CMK (cell line): ENCODE results near the gene ITGA3.

Source experiments
- DNase-seq: peaks from one replicate; pipeline ENCODE4 v3.0.0-alpha.2; 2010; ENCODE audit warnings: low read depth

ITGA3 gene

GRCh38 chr17:50094753-50095619, 39.1 kb downstream of the ITGA3 start, which contains the start of gene PDK2:
Gene PDK2, plus strand, starts transcription at chr17:50095351. Its CDS starts 85 bp downstream, at chr17:50095436.
- peak; percentile 91 for DNase-seq

GRCh38 chr17:50095626-50096037, 39.7 kb downstream of the ITGA3 start:
- DNase-seq, result no peak

DNA sequence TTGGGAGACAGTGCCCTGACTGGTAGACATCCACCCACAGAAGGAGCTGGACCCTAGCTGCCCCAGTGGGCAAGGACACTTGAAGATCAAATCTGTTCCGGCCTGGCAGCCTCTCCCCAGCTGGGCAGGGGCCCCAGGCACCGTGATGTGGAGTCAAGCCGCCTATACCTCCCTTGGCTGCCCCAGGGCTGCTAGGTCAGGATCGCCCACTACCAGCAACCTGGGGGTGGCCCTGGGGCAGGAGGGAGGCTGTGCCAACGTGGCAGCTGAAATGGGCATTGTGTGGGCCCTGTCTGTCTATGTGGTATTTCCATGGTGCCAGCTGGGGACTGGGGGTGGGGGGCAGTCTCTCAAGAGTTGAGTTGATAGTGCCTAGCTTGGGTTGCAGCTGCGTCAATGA, 40.2 kb downstream of the ITGA3 start:
- no peak for DNase-seq

DNA sequence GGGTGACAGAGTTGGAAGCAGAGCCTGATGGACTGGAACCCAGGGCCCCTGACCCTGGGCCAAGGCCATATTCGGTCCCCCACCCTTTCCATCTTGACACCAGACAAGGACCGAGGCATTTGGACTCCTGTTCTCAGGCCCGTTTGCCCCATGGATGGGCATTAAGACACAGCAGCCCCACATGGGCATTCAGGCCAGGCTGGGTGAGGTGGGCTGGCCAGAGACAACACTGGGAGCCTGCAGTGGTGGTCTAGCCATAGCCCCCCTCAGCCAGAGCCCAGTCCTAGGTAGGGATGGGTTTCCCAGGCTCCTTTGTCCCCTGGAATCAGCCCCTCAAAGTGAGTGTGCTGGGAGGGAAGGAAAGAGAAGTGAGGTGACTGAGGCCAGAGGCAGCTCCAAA, 40.8 kb downstream of the ITGA3 start:
- no peak for DNase-seq

GRCh38 chr17:50097455-50097854, 41.5 kb downstream of the ITGA3 start:
- no peak for DNase-seq

GRCh38 chr17:50097926-50098325, 42.0 kb downstream of the ITGA3 start:
- DNase-seq, result no peak

DNA sequence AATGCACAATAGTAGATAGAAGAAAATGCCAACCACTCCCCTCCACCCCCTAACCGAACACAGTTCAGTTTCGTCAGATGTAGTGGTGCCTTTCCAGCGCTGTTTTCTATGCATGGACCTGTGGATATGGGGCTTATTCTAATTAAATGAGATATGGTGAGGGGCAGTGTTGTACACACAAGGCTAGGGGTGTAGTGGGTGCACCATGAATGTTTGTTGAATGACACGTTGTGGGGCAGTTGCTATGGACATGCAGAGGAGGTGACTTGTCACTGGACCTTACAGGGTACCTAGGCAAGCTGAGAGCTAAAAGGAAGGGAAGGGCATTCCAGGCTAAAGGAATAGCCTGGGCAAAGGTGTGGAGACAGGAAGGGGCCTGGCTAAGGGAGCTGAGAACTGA, 42.7 kb downstream of the ITGA3 start:
- no peak for DNase-seq

DNA sequence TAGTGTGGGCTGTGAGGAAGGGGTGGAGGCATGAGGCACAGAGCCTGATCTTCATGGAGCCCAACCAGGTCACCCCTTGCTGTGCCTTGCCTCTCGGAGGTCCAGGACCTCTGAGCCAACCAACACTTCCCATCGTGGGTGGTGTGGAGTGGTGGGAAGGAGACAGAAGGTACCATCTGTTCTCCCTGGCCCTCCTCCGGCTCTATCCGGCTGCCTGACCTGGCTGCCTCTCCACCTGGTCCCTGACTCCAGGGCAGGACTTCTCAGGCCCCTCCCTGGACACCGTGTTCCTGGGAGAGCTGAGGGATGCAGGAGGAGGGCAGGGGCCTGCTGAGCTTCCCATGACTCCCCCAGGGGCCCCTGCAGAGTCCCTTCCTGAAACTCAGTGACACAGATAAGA, 43.1 kb downstream of the ITGA3 start:
- no peak for DNase-seq

- DNase-seq, result no peak
Observed at GRCh38 chr17:50100480-50100883, 44.6 kb downstream of the ITGA3 start.

DNA sequence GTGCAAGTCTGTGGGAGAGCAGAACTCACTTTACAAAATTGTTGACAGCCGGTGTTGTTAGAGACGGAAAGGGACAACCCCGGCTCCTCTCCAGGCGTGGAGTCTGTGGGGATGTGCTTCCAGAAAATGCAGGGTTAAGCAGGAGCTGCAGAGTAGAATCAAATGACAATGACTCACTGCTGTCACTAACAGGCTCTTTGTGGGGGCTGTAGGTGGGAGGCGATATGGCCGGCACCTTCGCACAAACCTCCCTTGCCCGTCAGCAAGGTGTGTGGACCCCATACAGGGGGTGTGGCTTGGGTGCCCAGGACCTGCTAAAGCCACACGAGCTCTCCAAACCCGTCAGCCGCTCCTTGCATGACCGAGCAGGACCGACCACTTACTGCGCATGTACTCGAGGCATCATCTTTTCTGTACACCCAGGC, 45.0 kb downstream of the ITGA3 start:
- DNase-seq, result no peak

DNA sequence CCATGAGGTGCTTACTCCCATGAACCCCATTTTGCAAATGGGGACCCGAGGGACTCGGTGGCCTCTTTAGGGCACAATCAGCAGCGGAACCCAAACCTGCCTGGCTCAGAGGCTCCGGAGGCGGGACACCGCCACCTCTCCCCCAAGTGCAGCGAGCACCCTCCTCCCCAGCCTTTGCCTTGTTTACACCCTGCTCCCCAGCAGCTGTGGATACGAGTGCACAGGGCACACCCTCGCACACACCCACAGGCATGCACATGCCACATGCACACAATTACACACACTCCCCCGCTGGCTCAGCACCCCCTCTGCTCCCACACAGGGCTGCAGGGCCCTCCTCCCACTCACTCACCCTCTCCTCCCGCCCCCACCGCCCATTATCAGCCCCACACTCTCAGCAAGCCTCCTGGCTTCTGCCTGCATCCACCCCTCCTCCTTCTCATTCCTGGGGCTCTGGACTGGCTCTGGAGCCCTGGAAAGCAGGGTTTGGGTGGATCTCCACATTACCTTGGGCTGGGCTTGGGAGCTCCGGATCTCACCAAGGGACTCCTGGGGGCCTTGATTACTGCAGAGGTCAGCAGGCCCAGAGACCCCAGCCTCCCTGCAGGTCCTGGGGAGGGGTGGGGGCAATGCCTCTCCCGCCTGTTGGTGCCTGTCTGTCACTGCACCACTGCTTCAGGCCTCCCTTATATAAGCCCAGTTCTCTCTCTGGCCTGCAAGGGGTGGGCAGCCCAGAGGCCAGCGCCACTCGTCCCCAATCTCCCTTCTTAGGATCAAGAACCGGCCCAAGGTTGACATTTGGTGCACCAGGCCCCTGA, 45.6 kb downstream of the ITGA3 start:
- no peak for DNase-seq

DNA sequence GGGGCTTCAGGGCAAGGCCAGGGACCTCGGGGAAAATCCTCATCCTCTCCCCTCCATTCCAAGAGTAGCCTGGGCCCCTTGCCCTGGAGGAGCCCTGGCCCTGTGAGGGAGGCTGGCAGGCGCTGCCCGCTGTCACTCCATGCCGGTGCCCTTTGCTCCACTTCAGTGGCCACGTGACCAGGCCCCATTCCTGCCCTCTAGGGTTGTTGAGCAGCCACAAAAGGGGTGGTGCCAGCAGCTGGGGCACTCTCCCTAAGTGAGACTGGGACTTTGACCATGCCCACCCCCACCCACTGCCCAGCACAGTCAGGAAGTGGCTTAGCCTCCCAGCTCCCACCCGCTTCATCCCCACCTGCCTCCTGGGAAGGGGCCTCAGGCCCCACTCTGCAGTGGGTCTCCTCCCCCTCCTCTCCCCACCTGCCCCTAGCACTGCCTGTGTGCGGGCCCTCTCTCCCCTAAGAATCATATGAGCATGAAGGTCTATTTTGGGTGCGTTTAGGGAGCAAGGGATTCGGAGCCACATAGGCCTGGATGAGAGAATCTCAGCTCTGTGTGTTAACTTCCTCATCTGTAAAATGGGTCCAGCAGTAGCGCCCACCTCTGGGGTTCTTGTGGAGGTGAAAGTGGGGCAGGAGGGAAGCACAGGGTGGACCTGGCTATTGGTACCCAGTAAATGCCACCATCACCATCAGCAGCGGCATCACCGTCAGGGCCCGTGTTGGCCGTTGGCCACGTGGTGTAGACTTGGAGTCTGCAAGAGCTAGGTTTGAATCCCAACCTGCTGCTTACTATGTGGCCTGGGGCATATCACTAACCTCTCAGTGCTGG, 46.5 kb downstream of the ITGA3 start:
- no peak for DNase-seq

GRCh38 chr17:50103252-50103651, 47.3 kb downstream of the ITGA3 start:
- DNase-seq, result no peak

GRCh38 chr17:50103941-50104340, 48.0 kb downstream of the ITGA3 start:
- DNase-seq, result no peak

DNA sequence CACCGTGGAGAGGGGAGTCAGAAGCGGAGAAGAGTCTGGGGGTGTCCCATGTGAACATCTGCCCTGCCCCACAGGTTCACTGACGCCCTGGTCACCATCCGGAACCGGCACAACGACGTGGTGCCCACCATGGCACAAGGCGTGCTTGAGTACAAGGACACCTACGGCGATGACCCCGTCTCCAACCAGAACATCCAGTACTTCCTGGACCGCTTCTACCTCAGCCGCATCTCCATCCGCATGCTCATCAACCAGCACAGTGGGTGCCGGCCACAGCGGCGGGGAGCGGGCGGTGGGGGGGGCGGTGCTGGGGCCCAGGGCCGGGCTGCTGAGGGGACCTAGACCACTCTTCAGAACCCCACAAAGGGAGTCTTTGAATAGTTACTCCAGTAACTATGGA, 49.9 kb downstream of the ITGA3 start:
- DNase-seq, result no peak

DNA sequence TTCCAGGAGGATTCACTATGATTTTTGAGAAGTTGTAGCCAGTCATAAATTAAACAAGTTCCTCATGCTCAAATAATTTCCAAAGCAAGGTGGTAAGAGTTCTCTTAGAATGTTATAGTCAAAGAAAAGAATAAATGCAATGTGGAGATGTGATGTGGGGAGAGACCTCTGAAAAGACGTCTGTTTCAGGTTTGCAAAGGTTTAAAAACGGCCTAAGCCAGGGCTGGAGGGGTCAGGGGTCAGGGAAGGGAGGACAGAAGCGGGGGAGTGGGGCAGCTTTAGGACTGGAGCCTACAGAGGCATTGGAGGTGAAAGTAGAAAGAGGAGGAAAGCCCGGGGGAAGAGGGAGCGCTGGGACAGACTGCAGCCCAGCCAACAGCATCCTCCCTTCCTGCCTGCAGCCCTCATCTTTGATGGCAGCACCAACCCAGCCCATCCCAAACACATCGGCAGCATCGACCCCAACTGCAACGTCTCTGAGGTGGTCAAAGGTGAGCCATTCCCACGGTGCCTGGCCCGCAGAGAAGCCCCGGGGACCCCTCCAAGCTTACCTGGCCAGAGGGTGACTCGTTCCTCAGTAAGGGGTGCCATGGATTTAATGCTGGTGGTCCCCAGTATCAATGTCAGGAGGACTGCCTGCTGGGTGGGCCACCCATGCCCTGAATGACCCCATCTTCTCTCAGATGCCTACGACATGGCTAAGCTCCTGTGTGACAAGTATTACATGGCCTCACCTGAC, 50.7 kb downstream of the ITGA3 start:
- no peak for DNase-seq

DNA sequence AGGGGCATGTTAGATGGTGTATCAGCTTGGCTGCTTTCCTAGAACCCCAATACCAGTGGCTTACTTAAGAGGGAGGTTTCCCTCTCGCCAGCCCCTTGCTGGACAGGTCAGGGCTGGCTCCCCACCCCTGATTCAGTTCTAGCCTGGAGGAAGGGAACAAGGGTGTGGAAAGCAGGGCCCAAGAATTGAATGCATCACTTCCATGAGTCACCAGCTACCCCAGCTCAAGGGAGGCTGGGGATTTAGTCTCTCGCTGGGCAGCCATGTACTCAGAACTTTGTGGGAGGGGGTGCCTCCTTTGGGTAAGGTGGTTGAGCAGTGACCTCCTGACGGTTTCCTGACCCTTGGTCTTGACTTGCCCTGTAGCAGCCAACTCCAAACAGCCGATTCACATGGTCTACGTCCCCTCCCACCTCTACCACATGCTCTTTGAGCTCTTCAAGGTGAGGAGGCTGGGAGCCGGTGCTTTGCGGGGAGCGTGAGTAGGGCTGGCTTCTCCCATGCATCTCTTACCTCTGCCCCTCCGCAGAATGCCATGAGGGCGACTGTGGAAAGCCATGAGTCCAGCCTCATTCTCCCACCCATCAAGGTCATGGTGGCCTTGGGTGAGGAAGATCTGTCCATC, 52.0 kb downstream of the ITGA3 start:
- no peak for DNase-seq

DNA sequence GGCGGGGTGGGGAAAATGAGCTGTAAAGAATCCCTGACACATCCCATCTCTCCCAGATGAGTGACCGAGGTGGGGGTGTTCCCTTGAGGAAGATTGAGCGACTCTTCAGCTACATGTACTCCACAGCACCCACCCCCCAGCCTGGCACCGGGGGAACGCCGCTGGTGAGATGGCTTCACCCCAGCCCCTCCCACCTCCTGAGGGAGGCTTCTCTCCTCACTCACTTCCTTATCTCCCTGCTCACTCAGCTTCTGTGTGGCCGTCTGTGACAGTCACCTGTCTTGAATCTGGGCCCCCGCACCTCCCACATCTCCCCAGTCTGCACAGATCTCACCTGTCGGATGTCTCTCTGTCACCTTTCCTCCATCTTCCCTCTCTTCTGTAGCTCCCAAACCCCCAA, 52.6 kb downstream of the ITGA3 start:
- DNase-seq, result no peak

- DNase-seq, result no peak
Observed at GRCh38 chr17:50109207-50109606, 53.3 kb downstream of the ITGA3 start.

DNA sequence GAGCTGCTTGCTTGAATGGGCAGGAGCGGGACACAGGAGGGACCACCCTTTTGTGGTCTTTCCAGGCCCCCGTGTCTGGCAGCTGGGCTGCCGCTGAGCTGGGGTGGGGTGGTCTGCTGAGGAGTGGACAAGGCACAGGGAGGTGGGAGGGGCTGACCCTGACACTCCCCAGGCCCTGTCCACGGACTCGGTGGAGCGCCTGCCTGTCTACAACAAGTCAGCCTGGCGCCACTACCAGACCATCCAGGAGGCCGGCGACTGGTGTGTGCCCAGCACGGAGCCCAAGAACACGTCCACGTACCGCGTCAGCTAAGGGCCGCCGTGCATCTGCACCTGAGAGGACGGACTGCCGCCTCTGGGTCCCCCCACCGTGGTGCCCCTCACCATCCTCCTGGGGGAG, 53.9 kb downstream of the ITGA3 start:
- no peak for DNase-seq
